ENCODE results near the gene NAT9.

The NAT9 gene, protein sequence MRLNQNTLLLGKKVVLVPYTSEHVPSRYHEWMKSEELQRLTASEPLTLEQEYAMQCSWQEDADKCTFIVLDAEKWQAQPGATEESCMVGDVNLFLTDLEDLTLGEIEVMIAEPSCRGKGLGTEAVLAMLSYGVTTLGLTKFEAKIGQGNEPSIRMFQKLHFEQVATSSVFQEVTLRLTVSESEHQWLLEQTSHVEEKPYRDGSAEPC

DNA sequence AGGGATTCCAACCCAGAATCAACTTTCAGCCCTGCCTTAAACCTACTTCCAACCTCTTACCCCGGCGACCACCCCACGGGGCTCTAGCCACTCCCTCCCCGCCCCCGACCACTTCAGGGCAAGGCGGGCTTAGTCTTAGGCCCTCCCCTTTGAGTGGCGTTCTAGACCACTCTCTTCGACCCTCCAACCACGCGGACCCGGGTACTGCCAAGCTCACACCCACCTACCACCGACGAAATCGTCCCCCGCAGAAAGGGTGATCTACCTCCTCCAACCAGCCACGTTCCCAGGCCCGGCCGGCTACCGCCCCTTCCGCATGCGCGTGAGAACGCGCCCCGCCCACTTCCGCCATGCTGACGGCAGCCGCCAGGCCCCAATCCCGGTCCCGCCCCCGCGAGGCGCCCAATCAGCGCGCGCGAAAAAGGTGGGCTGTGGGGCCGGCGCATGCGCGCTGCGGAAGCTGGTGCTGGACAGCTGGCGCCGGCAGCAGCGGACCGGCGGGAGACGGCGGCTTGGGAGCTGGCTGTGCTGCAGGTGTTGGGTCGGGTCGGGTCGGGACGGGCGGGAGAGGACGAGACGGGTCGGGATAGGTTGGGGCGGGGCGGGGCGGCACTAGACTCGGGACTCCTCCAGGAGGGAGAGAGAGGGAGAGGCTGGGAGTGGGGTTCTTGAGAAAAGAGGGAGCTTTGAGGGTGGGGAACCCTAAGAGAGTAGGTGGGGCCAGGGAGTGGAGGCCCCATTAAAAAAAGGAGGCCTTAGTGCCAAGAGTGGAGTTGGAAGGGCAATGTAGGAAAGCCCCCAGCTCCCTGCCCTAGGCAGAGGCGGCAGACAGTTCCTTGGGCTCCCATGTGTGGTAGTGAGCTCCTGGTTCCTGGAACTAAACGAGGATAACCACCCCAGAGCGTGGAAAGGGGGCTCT, at the start of gene NAT9:
Gene NAT9 (minus strand): TSS at position 302 of the 919 bp plus-strand sequence. CDS start 647 bp downstream, outside the sequence.
- DNase-seq: peak; percentile 98

DNA sequence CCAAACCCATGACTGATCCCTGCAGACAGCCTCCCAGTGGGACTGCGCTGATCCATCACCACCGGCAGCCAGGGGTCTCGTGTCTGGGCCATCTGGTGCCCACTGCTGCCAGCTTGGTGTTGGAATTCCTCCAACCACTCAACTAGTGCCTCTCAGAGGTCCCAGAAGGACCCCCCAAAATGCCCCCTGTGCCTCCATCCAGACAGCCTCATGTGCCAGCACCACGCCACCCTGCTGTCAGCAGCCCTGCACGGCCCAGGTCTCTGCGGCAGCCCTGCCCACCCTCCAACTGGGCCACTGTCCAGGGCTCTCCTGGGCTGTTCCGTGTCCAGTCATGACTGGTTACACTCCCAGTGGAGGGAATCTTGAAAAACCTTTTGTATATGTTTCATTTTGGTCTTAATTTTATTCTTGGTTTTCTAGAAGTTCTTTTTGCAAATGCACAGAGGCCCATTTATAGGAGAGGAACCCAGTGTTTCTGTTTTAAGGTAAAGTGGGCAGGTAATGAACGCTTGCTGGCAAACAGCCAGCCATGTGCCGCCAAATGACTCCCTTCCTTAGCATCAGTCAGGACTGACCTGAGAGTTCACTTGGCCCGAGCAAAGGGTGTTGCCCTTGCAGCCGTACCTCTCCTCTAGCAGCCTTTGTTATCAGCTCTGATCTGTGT, 48.9 kb upstream of the NAT9 start:
- no peak for DNase-seq

DNA sequence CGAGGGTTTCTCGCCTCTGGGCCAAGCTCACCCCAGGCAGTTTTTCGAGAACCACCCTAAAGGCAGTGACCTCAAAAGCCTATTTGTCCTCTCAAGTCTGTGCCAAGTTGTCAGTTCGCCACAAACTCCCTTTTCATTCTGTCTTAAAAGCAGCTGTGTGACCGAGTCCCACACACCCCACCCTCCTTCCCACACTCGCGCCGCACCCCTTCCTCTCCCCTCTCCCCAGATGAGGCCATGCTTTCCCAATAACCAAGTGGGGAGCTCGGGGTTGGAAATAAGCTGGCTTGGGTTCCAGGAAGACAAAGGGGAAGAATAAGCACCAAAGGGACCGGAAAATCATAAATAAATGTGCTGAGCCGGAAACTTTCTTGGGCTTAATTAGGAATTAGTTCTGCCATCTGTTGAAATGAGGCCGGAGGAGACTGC, 46.8 kb upstream of the NAT9 start:
- DNase-seq: no peak

DNA sequence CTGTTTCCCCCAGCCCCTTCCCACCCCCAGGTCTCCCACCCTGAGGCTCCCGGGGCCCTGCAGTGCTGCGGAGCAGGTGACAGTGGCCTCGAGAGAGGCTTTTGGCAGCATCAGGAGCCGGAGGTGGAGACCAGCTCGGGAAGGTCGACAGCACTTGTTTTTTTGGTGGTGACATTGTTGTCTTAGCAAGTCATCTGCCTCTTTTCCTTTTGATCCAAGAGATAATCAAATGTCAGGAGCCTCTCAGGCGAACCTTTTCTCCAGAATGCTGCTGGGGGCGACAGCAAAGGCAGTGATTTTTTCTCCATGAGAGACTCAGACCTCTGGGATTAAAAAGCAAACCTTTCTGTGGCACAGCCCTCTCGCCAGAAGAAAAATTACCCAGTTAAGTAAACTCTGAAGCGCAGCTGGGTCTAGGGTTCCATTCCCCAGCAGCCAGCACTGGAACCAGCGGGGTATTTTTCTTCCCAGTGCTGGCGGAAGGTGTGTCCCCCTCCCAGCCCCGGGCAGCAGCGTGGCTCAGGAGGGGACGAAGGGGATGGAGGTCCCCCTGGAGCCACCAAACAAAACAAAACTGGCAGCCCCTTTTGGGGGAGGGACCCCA, 46.3 kb upstream of the NAT9 start:
- DNase-seq: no peak

DNA sequence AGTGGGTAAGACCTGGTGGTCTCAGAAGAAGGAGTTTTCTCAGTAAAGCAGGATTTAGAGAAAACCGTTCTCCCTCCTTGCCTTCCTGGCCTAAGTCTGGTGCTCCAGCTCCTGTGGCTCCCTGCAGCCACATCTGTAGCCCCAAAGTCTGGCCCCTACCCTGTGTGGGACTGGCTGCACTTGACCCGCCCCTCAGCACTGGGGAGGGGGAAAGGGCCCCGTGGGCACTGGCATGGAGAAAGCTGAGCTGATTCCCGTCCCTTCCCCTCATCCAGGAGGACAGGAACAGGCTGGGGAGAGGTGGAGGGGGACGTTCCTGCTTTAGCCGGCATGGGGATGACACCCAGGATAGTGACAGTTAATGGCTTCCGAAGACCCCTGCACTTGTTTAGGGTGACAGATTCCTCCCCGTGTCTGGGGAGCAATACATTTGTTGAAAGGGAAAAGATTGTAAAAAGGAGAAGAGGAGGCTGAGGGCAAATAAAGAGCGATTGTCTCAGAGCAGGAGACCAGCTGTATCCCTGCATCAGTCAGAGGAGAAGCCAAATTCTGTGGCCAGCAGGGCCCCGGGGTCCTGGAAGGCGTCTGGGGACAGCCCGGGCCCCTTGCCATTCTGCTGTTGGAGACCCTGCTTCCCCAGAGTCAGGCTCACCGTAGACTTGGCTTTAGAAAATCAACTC, 45.6 kb upstream of the NAT9 start:
- DNase-seq: no peak

DNA sequence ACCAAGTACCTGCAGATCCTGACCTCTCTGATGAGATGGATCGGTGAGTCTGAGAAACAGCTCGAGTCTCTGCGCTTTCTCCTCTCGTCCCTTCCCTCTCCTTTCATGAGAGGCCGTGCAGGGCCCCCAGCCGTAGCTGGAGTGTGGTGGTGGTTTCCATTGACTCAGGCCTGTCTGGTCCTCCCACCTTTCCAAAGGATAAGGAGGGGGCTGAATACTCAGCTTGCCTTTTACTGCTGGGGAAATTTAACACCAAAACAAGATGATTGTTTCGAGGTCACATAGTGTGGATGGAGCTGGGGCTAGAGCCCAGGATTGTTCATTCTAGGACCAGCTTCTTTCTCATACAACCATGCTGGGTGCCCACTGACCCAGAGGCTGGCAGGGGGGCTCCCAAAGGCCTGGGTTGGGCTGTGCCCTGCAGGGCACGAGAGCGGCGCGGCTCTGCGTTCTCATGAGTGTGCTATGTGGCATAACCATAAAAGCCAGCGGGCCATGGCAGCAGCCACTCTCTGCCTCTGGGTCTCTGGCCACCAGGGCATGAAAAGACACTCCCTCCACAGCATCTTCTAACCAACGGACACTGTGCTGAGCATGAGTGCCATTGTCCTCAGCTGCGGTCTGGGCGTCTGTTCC, 43.8 kb upstream of the NAT9 start:
- no peak for DNase-seq

DNA sequence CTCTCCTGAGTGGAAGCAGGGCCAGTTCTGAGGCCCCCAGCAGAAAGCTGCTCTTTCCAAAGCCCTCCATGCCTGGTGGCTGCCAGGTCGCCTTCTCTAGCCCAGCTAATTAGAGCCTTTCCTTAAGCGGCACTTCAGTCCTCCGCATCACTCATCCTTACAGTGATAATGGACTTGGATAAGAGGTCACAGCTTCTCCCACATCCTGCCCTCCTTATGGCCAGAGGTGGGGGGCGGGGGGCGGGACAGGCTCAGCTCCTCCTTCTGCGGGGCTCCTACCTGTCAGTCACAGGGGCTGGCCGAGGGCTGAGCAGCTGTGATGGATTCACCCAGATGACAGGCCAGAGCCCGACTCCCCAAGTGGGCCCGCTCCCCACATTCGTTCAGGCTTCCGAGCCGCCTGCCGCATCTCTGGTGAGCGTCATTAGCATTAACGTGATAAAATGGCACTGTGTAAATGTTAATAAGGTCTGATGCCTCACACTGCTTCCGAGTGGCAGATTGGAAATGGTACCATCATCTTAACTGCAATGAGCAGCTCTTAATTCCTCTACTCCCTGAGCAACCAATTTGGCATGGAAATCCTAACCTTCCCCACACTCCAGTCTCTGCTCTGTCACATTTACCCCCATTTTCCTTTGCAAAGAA, 42.3 kb upstream of the NAT9 start:
- DNase-seq: no peak

DNA sequence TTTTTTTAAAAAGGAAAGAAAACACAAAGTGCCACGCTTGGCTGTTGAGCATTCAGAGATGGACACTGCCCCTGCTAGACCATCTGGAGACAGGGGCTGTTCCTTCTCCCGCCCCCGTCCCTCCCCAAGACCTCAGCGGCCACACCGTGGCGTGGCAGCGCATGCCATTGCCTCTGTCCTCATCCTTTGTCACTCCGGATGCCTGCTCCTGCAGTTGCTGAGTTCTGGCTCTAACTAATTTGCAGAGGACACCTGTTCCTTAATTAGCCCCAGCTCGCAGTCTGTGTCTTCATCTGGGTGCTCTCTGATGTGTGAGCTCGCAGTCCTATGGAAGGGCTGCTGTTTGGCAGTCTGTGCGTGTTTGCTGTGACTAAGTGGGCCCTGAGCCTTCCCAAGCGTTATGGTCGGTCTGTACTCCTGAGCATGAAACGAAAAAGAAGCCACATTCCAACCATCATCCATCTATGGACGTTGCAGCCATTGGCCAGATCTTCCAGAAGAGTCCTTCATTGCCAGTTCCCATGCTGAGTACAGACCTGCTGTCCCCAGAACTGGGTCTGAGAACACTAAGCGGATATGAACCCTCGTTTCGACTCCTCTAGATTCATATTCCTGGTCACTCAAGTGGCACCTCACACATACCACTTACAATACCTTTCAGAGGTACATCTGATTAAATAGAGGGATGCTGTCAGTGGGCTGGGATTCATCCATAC, 40.9 kb upstream of the NAT9 start:
- DNase-seq: no peak

DNA sequence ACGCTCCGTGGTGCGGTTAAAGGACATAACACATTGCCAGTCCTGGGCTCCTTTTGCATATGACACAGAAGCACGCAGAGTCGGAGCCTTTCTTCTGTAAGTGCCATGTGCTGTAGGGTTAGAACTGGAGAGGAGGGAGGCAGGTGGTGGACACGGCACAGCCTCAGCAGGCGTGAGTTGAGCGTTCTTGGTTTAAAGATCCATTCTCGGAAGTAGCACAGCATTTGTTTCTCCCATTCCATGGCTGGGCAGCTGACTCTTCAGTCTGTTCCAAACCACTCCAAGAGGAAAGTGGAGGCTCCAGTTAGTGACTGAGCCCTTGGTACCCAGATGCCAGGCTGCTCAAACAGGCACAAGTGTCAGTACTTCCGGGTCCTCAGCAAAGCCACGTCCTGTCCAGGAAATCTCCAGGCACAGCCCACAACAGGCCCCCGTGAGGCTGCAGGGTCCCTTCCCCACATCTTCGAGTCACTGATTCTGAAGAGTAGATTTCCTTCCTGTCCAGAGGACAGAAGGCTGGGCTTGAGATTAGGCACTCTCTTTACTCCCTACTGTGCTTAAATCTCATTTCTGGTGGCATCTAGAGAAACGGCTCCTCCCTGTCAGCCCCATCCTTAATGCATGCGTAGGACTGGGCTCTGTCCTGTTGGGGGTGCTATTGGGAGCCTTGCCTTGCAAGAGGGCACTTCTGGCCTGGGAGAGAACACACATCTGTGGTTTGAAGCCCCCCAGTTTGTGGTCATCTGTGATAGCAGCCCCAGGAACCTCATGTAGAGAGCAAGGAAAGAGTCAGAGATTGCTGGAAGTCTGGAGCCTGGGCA, 39.6 kb upstream of the NAT9 start:
- DNase-seq: no peak

DNA sequence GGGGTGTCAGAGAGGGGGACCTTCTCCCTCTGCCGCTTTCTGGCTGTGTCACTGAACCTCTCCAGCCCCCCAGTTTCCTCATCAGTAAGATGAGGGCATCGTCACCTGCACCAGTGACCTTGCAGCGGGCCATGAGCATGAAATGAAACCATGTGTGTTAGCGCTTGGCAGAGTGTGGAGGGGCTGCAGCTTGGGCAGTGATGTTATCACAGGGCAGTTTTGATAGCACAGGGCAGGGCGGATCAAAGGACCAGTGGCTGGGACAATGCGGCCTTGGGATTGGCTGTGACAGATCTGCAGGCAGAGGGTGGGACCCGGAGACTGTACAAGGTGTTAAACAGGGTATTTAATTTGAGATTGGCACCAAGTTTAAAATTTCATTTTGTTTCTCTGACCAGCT, 38.9 kb upstream of the NAT9 start:
- no peak for DNase-seq

DNA sequence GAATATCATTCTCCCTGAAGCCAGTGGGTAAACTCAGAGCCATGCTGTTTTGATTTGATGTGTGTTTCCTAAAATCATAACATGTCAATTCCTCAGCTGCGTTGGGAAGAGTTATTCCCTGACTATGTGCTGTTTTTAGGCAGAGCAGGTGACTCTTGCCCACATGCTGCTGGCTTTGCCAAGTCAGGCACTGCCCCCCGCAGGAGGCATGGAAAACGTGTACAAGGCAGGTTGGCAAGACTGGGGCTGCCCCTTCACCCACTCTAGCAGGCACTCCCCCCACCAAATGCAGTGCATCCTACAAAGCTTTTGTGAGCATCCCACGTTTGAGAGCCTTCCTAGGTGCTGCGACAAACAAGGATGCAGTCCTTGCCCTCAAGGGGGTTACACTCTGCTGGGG, 38.3 kb upstream of the NAT9 start:
- DNase-seq: no peak

DNA sequence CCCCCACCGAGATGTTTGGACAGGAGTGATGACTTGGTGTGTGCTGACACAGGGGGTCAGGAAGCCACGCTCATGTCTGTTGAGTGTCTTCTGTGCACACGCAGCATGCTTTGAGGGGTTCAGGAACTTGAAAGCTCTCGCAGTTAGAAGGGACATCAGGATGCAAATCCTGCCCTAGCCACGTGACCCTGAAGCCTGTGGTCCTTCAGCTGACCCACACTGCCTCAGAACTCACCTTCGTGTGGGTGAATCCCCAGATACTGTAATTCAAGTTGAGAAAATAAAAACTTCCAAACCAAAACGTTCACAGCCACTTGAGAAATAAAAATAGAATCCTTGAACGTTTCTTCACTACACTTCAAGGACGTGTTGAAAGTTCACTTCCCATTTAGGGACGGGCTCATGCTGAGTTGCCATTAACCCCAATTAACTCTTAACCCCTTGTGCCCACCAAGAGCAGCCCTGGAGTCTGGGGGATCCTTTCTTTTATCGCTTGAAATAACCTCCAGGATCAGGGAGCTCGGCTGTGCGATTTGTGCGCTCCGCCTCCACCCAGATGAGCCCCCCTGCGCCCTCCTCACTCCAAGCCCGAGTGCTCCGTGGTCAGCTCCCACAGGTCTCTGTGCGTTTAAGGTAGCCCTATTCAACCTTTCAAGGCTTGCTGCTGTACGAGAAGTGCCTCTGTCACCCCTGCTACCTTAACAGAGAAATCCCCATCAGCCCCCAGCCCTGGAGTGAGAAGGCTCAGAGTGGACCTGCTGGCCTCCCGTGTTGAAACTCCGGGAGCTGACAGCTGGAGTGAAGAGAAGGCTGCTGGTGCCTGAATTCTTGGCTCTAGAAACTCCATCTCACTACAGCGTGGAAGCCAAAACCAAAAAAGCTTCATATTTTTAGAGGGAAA, 36.2 kb upstream of the NAT9 start:
- DNase-seq: no peak

DNA sequence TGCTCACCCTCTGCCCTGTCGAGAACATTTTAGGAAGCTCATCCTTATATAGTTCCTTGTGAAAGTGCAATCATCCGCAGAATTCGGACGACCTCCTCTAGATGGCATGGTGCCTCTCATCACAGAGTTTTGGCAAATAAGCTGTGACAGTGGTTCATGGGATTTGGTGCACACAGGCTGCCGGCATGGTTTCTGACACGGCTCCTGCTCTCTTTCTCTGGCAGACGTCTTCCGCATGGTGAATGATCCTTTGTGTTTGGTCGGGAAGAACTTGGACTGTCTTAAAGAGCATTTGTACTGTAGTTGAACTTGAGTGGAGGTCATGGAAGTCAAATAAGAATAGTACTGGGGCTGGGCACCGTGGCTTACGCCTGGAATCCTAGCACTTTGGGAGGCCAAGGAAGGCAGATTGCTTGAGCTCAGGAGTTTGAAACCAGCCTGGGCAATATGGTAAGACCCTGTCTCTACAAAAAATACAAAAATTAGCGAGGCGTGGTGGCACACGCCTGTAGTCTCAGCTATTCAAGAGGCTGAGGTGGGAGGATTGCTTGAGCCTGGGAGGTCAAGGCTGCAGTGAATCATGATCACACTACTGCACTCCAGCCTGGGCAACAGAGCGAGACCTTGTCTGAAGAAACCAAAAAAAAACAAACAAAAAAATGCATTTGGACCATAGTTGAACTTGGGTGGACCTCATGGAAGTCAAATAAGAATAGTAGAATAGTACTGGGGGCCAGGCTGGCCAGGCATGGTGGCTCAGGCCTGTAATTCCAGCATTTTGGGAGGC, 34.7 kb upstream of the NAT9 start:
- no peak for DNase-seq

DNA sequence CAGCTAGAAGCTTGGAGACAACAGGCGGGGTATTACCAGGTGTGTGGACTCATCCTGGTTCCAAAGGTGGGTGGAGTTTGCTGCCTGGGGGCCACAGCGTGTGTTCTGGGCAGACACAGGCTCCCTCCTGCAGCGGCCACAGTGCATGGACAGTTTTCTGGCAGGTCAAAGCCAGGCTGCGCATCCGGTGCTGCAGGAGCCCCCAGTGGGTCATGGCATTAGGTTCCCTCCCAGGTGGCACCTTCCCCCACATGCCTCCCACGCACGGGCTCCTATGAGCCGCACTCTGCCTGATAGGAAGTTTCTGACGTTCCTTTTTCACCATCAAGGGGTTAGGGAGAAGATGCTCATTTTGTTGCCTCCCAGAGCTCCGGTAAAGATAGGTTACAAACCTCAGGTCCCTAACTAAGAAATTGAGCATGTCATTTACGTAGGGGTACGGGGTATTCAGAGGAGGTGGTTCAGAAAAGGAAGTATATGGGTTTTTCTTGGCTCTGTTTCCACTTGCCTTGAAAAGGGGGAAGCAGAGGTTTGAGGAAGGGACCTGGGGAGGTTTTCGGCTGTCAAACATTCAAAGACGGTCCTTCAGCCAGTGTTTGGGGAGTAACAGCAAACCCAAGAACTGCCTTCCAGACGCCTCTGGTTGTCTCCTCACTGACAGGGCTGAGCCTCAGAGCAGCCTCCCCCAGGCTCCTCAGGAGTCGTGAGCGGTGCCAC, 32.7 kb upstream of the NAT9 start:
- no peak for DNase-seq

DNA sequence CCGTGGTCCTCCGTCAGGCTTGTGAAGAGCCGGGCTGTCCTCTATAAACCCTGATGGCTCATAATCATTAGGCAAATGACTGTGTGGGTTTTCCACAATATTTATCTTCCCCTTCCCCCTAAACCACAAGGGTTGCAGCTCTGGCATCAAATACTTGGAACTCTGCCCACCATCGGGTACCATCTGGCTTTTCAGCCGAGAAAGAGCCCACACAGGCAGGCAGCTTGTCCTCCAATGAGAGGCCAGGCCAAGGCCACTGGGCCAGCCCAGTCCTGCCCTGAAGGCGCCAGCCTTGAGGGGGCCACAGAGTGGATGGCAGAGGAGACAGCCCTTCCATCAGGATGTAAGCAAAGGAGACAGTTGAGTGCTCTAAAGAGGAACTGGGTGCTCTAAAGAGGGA, 31.8 kb upstream of the NAT9 start:
- DNase-seq: no peak

DNA sequence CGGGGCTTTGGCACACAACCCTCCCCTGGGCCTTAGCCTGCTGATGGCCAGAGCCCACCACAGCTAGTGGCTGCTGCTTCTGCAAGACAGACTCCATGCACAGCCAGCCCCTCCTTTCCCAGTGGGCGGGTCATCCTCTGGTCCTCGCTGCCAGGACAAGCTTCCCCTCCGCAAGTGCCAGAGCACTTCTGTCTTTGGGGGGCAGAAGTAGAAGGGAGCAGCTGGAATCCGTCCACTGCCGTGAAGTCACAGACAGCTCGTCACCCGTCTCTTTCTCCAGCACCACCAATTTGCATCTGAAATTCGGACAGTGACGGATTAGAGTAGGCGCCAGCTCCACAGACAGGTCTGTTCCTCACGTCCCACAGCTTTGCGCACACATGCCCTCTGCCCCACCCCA, 31.3 kb upstream of the NAT9 start:
- DNase-seq: no peak

DNA sequence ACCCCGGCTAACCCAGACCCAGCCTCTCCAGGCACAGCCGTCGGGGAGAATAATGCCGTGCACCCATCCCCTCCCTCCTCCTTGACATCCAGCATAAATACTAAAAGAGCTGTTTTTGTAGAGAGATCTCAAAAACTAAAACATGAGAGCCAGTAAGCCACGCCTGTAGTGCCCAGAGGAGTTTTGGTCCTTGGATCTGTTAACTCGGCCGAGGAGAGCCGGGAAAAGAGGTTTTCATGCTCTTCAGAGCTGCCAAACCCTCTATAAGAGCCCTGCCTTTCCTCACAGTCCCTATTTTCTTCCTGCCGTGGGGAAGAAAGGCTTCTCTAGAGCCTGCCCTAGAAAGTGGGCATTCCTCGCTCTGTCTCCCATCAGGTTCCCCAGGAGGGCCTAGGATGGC, 30.2 kb upstream of the NAT9 start:
- no peak for DNase-seq

DNA sequence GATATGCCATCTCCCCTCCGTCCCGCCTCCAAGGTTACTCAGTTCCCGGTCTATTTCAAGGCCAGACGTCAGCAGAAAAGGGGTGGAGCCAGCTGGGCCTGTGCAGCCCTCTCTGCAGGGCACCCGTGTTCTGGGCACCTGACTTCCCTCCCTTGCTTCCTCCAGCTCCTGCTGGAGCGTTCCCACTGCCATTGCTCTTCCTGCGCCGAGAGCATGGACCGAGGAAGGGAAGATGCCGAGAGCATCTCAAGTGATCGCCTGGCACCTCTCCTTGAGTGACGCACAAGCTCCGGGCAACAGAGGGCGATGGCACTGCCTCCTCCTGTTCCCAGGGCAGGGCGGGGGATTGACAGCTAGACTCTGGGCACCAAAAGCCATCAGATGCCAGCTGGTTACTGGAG, 29.4 kb upstream of the NAT9 start:
- no peak for DNase-seq

Data from CD4-positive, alpha-beta T cell treated with Interleukin-1 beta for 1 hour (primary cell).